Thoracic aorta (tissue), 2 donors: ENCODE measurements around the gene NOD2. TPM values are rescaled to one million over a fixed set of nuclear protein-coding genes. Genes with fewer than 3 reads are reported as not detected.

Source experiments
- ATAC-seq: fragments of 150-250 bp; one replicate; pipeline ENCODE4 v1.8.0; 2017; ENCODE audit warnings: low read depth; ENCODE audit not compliant: insufficient number of reproducible peaks, low FRiP score
- DNase-seq: peaks from one replicate; pipeline ENCODE4 v3.0.0-alpha.2; 2020; ENCODE audit warnings: low spot score
- H3K27ac ChIP-seq, 2 donors: fragments of 200-600 bp; sonication (generic); 1 replicate in 1 of 2; 2 replicates in 1 of 2; pipeline ENCODE4 v1.5.1; 2016; ENCODE audit warnings: mild to moderate bottlenecking in 2 of 2, moderate library complexity in 2 of 2
- H3K27me3 ChIP-seq: fragments of 200-600 bp; sonication (generic); replicated peaks from 2 replicates; pipeline ENCODE4 v1.6.0; 2016; ENCODE audit warnings: mild to moderate bottlenecking; ENCODE audit not compliant: insufficient read depth
- H3K36me3 ChIP-seq: fragments of 200-600 bp; sonication (generic); one replicate; pipeline ENCODE4 v1.5.1; 2016
- H3K4me1 ChIP-seq, 2 donors: fragments of 200-600 bp; sonication (generic); 1 replicate in 1 of 2; 2 replicates in 1 of 2; pipeline versions ENCODE4 v1.5.1 to v1.6.0; 2016; ENCODE audit warnings: low read depth in 2 of 2, mild to moderate bottlenecking in 1 of 2; ENCODE audit not compliant: control insufficient read depth in 1 of 2
- H3K4me3 ChIP-seq: fragments of 200-600 bp; sonication (generic); 2 replicates; pipeline ENCODE4 v1.5.1; 2016; ENCODE audit warnings: mild to moderate bottlenecking
- H3K9me3 ChIP-seq: fragments of 200-600 bp; sonication (generic); 2 replicates; pipeline ENCODE4 v1.5.1; 2016
- total RNA-seq, 2 donors: library from RNA; depleted of rRNA; stranded (reverse); fragments of >200 nt; gene quantifications; one replicate each; pipeline versions ENCODE4 v1.1.0 to v1.2.3, GENCODE V29; 2016
- TF ChIP-seq, protein P1 (sequence below): fragments of 200-600 bp; sonication (generic); IDR thresholded peaks from one replicate; pipeline ENCODE4 v1.5.1; 2019; ENCODE audit warnings: antibody characterized with exemption

NOD2 gene
- total RNA-seq, 2 donors from 2014 or later = 7.4 to 10.9 TPM

DNA sequence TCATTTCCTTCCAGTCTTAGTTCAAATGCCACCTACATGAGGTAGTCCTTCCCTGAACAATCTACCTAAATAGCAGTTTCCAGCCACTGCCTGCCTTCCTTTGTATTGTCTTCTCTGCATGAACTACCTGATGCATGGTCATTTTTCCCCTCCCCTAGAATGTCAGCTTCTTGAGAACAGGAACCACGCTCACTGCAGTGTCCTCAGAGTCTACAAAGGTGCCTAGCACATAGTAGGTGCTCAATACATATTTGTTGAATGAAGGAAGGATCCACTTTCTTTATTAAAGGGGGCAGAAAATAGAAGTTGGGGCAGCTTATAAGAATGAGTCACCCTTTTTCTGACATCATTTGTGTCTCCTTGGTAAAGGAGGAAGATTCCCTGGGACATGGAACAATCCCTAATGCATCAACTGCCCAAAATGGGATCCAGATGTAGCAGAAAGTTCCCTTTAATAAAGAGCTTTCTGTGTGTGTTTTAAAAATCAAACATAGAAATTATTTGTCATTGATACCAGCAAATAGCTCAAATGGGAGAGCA is 44.1 kb downstream of the NOD2 start:
- no peak for ATAC-seq
- H3K9me3 ChIP-seq = no peaks in the 10 kb centered on the region
- no peak for DNase-seq
- no peaks in the 10 kb centered on the region for H3K36me3 ChIP-seq
- TF ChIP-seq, protein P1, sequence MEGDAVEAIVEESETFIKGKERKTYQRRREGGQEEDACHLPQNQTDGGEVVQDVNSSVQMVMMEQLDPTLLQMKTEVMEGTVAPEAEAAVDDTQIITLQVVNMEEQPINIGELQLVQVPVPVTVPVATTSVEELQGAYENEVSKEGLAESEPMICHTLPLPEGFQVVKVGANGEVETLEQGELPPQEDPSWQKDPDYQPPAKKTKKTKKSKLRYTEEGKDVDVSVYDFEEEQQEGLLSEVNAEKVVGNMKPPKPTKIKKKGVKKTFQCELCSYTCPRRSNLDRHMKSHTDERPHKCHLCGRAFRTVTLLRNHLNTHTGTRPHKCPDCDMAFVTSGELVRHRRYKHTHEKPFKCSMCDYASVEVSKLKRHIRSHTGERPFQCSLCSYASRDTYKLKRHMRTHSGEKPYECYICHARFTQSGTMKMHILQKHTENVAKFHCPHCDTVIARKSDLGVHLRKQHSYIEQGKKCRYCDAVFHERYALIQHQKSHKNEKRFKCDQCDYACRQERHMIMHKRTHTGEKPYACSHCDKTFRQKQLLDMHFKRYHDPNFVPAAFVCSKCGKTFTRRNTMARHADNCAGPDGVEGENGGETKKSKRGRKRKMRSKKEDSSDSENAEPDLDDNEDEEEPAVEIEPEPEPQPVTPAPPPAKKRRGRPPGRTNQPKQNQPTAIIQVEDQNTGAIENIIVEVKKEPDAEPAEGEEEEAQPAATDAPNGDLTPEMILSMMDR = no peak
- H3K27me3 ChIP-seq = no peaks in the 10 kb centered on the region
- H3K4me3 ChIP-seq = no peak overlapping the region
- H3K27ac ChIP-seq = no peak overlapping the region
- H3K4me1 ChIP-seq = peaks cover 3 to 20% of the 10 kb centered on the region in 2 donors

DNA sequence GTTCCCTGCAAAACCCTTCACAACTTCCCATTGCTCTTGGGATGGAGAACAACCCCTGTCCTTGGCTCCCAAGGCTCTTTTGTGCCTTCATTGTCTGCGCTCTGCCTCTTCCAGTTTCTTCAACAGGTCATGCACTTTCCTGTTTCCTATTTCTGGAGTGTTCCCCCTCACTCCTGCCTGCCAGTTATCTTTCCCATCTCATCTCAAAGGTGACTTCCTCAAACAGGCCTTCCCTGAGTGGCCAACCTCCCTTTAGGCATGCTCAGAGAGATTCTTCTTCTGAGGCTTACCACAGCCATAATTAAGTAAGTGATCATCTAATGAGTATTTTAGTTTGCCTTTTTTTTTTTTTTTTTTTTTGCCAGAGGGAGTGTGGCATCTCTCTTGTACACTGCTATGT is 45.6 kb downstream of the NOD2 start:
- H3K4me3 ChIP-seq = no peak overlapping the region
- no peaks in the 10 kb centered on the region for H3K9me3 ChIP-seq
- TF ChIP-seq, protein P1 = no peak
- H3K4me1 ChIP-seq = peaks cover 13 to 17% of the 10 kb centered on the region in 2 donors
- no peak overlapping the region for H3K27ac ChIP-seq
- ATAC-seq = no peak
- no peaks in the 10 kb centered on the region for H3K27me3 ChIP-seq
- H3K36me3 ChIP-seq = no peaks in the 10 kb centered on the region
- DNase-seq = no peak

DNA sequence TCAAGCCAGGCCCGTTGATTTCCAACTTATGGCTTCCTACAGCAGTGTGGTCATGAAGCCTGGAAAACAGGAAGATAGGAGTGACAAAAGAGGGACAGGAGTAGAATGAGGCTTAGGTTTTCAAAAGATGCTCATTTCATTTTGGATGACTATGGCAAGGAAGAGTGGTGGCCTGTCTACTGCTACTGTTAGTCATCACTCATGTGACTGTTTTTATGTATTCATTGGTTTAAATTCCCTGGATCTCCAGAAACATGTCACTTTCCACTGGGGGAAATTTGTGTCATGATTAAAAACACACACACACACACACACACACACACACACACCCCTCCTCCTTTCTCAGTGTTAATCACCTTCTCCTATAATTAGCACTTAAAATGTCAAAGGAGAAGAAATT is 47.3 kb downstream of the NOD2 start:
- Histone ChIP-seq H3K36me3 (no peaks in the 10 kb centered on the region), H3K27ac (peak overlapping the region in 1 of 2 donors; percentile 64), H3K27me3 (no peaks in the 10 kb centered on the region), H3K4me3 (peak overlapping the region; percentile 96), H3K4me1 (peaks cover 15 to 32% of the 10 kb centered on the region in 2 donors), H3K9me3 (no peaks in the 10 kb centered on the region)
- no peak for DNase-seq
- TF ChIP-seq, protein P1 = no peak
- ATAC-seq = no peak

DNA sequence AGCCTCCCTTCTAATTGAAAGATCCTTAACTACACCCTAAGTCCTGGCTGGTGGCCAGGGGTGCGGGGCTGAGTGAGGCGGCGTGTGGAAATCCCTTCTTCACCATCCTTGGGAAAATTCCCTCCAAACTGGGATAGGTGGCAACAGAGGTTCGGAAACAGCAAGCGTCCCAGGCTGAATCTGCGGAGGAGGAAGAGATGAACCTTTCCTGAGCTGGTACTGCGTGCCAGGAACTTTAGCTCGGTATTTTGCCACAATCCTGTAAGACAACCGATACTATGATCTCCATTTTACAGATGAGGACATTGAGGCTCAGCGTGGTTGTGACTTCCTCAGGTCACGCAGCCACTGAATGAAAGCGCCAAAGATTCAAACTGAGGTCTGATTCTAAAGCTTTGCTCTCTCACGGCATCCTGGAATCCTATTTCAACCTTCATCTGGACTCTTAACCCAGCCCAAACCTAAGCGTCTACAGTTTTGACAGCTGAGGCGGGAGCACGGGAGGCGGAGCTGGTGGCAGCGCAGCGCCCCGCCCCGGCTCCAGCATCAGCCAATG is 47.9 kb downstream of the NOD2 start:
- Histone ChIP-seq H3K4me1 (peaks cover 16 to 36% of the 10 kb centered on the region in 2 donors), H3K36me3 (no peaks in the 10 kb centered on the region), H3K9me3 (no peaks in the 10 kb centered on the region), H3K27me3 (no peaks in the 10 kb centered on the region), H3K4me3 (peak overlapping the region; percentile 96), H3K27ac (peak overlapping the region; percentile 31 to 64)
- TF ChIP-seq, protein P1 = no peak
- ATAC-seq = no peak
- no peak for DNase-seq

DNA sequence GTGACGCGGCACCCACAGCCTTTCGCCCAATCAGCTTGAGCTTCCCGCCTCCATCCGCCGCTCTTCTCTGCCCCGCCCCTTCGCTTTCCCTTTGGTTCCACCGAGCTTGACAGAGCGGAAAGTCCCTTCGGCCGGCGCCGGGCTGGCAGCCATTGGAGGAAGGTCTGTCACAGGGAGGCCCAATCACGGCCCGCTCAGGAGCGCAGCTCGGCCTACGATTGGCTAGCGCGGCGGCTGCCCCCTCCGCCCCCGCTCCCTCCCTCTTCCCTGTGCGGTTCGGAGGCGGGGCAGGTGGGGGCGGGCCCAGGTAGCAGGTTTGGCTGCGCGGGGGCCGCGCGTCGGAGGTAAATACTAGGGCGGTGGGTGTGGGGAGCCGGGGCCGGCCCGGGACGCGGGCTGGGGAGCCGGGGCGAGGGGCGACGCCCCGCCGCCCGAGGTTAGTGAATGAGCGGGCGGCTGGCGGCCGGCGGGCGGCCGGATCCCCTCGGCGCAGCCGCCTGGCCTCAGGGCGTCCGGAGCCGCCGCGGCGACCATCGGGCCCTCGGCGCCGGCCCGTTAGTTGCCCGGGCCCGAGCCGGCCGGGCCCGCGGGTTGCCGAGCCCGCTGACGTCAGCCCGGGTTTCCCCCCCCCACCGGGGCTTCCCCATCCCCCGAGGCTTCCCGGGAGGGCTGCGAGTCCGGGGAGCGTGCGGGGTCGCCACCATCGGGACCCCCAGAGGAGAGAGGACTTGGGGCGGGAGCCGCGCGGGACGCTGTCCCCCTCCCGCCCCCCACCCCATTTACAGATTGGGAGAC is 48.6 kb downstream of the NOD2 start, which contains the start of gene CYLD:
Gene CYLD (plus strand): TSS at position 306 of the 795 bp plus-strand sequence. CDS start 7,613 bp downstream, outside the sequence.
- H3K4me1 ChIP-seq = peaks cover 16 to 37% of the 10 kb centered on the region in 2 donors
- peak; percentile 97 for ATAC-seq
- H3K9me3 ChIP-seq = no peaks in the 10 kb centered on the region
- no peaks in the 10 kb centered on the region for H3K27me3 ChIP-seq
- peak; percentile 99 for DNase-seq
- peak within 1 kb of the TSS; percentile 96 for H3K4me3 ChIP-seq
- TF ChIP-seq, protein P1 = no peak
- H3K27ac ChIP-seq = peak within 1 kb of the TSS; percentile 90 to 91
- H3K36me3 ChIP-seq = peaks cover under 1% of the 10 kb centered on the region
